HG03520 (cell line): ENCODE data around the gene SP140L.
"Not testable (repeated sequence)": the region's sequence is repeated elsewhere in the genome, so short reads cannot be mapped to it uniquely, and the experiment has no call there.

Experiments
- ATAC-seq: cut with Tn5 transposase; IDR thresholded peaks from one replicate; pipeline ENCODE4 v1.9.1; 2021; ENCODE audit warnings: mild to moderate bottlenecking, moderate library complexity; ENCODE audit not compliant: unreplicated experiment

SP140L gene

DNA sequence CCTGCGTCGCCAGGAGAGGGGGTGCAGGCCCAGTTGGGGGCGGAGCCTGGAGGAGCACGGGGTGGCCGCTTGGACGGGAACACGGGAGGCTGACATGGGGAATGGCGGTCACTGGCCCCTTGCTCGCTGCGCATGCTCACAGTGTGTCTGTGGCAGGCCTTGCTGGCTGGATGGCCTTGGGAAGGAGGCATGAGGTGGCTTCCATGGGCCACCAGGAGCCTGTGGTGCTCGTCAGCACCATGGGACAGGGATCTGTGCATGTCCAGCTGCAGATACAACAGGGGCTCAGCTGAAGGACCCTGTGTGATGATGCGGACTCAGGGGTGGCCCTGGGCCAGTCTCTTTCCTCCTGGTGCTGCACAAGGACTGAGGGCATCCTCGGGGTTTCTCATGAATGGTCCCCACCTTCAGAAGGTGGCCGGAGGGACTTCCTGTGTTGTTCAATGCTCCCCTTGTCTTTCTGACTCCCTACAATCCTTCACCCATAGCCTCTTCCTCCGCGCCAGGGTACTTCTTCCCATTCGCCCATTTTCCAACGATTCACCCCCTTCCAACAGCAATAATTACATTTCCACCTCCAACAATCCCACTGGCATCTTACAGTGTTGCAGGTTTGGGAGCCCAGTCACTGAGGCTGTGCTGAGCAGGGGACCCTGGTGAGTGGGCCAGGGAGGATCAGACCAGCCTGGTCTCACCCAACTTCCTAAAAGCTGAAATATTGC, 3.4 kb upstream of the SP140L start:
- ATAC-seq = no peak

DNA sequence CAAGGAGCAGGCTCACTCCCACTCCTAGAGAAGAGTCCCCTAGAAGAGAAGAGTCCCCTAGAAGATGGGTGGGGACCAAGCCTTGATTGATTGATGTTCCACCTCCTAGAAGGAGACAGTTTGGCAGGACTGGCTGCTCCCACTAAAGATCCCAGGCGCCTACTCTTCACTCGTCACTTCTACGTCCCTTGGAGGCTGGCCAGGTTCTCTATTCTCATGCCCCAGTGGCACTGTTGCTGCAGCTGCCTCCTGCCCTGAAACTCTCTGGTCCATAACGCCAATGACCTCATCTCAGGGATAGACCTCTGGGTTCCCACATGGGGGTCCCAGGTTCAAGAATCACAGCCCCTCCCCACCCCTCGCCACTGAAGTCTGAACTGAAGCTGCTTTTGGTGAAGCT, 2.5 kb upstream of the SP140L start:
- ATAC-seq = no peak

DNA sequence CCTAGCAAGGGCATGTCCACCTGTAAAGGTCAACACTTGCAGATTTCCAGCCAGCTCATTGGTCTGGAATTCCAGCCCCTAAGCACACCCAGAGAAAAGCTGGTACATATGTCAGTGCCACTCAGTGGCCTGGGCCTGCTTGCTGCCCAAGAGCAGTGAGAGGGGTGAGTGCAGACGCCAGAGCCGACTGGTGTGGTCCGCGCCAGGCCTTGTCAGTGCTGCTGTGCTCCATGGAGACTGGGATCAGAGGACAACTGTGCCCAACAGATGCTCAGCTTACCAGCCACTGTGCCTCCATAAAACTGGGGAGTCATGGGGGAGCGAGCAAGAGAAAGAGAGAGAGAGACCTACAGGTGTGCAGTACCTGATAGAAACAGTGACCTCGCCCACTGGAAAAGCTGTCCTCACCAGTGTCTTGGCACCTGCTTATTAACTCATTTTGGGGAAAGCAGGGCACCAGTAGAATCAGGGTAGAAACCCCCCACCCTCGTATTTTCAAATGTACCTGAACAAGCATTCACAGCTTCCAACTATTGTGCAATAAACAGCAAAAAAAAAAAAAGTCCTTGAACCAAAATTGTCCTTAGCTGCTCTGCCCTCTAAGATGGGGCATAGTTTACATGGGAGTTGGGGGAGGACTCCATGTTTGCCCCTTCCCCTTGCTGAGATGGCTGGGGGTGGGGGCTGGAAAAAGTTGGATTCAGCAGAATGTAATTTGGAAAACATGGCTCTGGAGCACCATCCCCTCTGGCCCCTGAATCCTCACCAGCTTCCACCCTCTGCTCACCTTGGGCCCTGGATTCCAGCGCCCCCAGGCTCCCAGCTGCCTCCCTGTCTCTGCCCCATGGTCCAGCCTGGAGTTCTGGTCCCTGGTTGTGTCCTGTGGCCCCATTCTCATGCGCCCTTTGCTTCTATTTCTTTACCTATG, 1.4 kb upstream of the SP140L start:
- no peak for ATAC-seq

DNA sequence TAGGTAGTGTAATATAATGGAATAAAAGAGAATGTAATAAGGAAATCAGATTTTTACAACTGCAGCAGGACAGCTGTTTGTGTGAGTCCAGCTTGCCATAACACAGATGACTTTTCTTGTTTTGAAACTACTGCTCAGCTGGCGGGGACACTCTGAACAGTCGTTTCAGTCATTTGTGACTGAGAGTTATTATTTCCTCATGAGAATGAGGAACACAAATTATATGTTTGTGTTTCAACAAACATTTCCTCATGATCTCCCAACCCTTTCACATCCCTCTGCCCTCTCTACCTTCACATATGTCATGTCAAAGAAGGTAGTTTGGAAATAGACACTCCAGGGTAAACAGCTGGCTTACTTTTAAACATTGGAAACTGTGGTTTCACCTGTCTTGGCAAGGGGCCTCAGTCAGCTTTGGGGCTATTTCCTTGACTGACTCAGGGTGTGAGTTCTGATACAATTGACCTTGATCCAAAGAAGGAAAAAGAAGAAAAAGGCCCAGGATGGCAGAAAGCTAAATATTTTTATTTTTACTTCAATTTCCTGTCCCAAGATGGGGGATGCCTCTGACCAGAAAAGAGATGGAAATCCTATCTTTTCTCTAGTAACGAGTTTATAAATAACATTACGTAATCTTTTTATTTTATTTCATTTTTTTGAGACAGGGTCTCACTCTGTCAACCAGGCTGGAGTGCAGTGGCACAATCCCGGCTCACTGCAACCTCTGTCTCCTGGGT, 593 bp downstream of the SP140L start:
- ATAC-seq = peak; percentile 71

DNA sequence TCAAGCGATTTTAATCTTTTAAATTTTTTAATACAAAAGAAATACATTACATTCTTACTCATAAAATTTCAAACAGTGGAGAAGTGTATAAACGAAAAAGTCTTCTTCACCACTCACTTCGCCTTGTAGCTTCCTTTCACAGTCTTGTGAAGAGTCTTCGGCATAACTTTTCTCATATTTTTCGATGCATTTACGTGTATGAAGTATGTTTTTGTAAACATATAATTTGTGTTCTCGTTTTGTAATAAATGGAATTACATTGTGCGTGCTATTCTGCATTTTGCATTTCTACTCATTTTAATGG, 1.1 kb downstream of the SP140L start:
- ATAC-seq = no peak

DNA sequence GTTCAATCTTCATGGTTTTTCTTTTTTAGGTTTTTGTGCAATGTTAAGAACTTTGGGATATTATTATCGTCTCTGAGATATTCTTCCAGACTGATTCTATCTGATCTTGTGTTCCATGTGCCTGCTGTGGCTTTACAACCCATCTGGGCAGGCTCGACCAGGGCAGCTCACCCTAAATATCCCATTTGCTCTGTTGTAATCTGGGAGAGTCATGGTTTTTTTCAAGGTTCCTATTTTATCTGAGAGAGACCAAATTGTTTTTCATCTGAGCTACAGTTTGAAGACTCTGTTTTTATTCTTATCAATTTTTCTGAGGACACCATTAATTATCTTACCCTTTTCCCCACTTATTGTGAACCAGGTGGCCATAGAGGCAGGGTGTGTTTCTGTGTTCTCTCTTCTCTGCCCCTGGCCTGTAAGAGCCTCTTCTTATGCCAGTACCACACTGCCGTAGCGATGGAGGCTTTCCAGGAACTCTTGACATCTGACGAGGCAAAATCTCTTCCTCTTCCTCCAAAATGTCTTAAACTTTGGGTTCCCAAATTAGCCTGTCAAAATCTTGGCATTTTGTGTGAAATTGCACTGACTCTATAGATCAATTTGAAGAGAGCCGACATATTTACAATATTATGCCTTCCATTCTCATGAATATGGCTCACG, 3.1 kb downstream of the SP140L start:
- no peak for ATAC-seq

DNA sequence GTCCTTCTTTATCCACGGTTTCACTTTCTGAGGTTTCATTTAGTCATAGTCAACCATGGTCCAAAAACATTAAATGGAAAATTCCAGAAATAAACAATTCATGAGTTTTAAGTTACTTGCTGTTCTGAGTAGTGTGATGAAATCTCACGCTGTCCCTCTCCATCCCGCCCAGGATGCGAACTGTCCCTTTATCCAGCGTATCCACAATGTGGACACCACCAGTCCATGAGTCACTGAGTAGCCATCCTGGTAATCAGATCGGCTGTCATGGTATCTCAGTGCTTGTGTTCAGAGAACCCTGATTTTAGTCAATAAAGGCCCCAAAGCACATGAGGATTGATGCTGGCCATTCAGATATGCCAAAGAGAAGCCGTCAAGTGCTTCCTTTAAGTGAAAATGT, 3.7 kb downstream of the SP140L start:
- ATAC-seq = no peak

DNA sequence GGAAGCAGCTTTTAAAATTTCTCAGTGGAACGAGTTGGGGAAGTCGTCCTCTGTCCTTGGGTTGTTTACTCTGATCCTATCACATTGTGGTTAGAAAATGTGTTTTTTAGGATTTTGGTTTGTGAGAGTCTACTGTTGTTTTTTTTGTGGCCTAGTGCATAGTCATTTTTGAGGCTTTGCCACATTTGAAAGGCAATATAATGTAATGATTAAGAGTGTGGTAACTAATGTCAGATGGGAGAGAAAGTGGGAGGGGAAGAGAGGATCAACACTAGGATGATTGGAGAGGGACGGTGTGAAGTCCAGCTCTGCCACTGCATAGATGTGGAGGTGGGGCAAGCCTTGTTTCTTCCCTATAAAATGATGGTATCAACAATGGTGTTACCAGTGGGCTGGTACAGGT, 8.5 kb downstream of the SP140L start:
- no peak for ATAC-seq

DNA sequence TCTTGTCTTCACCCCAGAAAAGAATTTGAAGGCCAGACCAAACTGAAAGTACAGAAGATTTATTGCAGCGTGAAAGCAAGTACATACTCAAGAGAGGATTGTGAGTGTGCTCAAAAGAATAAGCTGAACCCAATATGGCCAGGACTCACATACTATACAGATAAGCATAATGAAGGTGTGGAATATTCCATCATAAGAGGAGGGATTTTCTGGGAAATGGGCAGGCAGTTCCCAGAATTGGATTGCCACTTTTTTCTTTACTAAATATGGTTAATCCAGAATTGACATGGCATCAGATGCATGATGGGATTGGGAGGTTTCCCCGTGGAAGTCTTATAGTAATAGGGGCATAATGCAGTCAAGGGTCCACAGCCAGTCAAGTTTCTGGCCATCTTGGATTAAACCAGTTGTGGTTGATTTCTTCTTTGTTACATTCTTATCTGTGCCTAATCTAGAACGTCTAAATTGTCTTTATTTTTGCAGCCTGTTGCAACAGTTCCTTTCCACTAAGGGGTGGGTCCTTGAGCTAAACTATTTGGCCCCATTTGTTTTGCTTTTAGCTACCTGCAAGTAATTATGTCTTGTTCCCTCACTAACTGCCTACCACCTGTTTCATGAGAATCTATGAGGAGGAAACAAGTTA, 9.0 kb downstream of the SP140L start:
- no peak for ATAC-seq

DNA sequence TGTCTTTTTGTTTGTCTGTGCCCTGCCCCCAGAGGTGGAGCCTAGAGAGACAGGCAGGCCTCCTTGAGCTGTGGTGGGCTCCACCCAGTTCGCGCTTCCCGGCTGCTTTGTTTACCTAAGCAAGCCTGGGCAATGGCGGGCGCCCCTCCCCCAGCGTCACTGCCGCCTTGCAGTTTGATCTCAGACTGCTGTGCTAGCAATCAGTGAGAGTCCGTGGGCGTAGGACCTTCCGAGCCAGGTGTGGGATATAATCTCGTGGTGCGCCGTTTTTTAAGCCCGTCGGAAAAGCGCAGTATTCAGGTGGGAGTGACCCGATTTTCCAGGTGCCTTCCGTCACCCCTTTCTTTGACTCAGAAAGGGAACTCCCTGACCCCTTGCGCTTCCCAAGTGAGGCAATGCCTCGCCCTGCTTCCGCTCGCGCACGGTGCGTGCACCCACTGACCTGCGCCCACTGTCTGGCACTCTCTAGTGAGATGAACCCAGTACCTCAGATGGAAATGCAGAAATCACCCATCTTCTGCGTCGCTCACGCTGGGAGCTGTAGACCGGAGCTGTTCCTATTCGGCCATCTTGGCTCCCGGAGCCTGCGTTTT, 15.0 kb downstream of the SP140L start:
- not testable (repeated sequence) for ATAC-seq

DNA sequence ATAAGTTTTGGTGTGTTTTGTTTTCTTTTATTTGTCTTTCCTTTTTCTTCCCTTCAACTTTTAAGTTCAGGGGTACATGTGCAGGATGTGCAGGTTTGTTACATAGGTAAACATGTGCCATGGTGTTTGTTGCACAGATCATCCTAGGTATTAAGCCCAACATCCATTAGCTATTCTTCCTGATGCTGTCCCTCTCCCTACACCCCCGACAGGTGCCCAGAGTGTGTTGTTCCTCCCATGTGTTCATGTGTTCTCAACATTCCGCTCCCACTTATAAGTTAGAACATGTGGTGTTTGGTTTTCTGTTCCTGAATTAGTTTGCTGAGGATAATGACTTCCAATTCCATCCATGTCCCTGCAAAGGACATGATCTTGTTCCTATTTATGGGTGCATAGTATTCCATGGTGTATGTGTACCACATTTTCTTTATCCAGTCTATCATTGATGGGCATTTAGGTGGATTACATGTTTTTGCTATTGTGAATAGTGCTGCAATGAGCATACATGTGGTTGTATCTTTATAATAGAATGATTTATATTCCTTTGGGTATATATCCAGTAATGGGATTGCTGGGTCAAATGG, 16.1 kb downstream of the SP140L start:
- not testable (repeated sequence) for ATAC-seq

DNA sequence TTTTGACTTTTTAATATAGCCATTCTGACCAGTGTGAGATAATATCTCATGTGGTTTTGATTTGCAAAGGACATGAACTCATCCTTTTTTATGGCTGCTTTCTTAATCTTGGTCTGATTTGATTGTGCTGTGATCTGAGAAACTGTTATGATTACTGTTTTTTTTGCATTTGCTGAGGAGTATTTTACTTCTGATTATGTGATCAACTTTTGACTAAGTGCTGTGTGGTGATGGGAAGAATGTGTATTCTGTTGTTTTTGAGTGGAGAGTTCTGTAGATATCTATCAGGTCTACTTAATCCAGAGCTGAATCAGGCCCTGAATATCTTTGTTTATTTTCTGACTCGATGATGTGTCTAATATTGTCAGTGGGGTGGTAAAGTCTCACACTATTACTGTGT, 16.8 kb downstream of the SP140L start:
- no peak for ATAC-seq

DNA sequence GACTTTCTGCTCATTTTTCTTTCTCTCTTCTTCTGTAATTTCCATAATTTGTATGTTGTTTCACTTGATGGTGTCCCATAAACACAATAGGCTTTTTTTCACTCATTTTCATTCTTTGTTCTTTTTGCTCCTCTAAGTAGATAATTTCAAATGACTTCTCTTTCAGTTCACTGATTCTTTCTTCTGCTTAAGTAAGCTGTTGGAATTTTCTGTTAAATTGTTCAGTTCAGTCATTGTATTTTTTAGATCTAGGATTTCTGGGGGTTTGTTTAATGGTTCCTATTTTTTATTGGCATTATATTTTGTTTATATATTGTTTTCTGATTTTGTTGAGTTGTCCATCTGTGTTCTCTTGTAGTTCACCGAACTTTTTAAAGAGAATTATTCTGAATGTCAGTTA, 19.5 kb downstream of the SP140L start:
- no peak for ATAC-seq

DNA sequence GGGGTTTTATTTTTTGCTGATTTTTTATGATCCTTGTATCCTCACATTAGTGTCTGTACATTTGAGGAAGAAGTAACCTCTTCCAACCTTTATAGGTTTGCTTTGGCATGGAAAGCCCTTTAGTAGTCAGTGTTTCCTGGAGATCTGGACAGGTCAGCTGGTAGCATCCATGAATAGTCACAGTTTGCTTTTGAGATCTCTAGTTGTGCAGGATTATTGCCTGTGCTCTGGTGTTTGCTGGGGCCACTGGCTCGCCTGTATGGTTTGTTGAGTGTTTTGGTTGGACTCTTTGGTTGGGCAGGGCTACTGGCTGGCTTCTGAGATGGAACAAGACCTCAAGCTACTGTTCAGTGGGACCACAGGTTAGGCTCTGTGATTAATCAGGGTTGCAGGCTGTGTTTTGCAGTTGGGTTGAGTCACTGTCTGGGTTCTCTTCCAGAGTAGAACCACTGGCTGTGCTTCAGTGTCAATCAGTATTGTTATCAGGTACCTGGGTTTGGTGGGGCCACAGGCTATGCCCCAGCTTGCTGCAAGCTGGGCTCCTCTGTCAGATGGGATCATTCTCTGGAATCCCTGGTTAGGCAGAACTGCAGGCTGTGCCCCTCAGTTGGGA, 20.0 kb downstream of the SP140L start:
- no peak for ATAC-seq

DNA sequence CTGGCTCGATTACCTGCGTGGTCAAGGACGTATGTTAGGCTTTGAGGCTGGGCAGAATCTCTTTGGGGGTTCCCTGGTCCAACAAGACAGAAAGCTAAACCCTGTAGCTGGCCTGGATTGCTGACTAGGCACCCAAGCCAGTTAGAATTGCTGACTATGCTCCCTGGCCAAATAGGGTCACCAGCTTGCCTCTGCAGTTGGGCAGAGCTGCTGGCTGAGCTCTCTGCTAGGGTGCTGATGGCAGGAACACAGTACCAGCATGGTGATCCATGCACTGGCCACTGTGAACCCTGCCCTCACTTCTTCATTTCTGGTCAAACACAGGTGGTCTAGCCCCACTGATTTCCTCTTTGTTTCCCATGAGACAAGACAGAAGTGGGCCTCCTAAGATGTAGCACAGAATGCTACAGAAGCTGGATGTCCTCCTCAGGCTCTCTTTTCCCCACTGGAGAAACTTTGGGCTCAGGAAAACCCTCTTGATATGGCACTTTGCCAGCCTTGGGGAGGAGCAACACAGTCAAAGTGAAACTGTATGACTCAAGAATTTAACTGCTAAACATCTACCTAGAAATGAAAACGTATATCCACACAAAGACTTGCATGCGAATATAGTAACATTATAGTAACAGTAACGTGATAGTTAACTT, 20.8 kb downstream of the SP140L start:
- ATAC-seq = peak; percentile 53

DNA sequence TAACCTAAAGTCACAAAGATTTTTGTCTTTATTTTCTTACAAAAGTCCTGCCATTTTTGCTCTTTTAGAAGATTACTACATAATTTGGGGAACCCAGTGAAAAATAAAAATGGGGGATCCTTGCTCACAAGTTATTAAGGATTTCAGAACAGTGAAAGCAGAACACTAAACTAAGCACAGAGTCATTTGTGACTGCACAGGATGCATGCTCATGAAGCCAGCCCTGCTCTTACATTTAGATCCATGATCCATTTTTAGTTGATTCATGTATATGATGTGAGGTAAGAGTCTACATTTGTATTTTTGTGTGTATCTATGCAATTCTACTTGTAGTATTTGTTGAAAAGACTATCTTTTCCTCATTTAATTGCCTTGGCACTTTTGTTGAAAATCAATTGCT, 21.8 kb downstream of the SP140L start:
- no peak for ATAC-seq

DNA sequence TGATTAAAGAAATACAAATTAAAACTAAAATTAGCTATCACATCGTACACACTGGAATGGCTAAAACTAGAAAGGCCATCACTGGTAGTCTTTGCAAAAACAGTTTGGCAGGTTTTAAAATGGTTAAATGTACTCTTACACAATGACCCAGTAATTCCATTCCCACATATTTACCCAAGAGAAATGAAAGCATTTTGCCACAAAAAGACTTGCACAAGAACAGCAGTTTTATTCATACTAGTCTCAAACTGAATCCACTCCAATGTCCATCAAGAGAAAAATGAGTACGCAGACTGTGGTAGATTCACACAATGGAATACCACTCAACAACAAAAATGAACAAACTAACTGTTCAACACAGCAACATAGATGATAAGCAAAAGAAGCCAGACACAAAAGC, 29.1 kb downstream of the SP140L start:
- no peak for ATAC-seq

DNA sequence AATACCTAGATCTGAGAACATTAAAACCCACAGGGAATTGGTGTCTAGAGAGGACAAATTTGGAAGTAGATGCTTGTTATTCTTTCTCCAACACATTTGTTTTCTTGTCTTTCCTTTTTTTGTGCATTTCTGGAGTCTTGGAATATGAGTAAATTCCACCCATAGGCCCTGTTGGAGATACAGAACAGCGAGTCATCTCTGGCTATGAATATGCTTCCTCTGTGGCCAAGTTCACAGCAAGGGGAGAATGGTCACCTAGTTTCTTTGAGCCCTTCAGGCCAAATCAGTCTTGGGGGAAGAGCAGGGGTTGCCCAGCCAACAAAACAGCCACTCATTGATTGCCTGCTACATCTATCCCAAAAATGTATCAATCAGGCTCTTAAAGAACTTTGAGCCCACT, 31.3 kb downstream of the SP140L start:
- ATAC-seq = no peak

DNA sequence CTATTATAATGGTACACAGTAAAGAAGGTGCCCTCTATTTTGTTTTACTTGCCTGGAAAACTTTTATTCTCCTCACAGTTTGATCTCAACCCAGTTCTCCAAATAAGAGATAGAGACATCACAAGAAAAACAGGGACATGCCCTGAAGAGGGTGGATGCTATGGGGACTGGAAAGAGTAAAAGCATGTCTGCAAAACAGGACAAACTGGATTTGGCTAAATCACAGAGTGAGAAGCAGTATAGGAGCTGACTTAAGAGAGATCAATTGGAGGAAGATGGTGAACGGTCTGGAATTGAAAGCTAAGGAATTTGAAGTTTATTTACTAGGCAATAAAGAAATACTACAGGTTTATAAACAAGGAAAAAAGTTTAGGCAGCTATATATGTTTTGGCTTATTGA, 33.0 kb downstream of the SP140L start:
- ATAC-seq = no peak
